CD4-positive, alpha-beta T cell treated with Interleukin-1 beta for 1 hour (primary cell): ENCODE data around the gene SLC45A1.

Source experiments
- DNase-seq, 2 donors: peaks; one replicate each; pipeline ENCODE4 v3.0.0-alpha.2; 2020 to 2022

Gene SLC45A1

DNA sequence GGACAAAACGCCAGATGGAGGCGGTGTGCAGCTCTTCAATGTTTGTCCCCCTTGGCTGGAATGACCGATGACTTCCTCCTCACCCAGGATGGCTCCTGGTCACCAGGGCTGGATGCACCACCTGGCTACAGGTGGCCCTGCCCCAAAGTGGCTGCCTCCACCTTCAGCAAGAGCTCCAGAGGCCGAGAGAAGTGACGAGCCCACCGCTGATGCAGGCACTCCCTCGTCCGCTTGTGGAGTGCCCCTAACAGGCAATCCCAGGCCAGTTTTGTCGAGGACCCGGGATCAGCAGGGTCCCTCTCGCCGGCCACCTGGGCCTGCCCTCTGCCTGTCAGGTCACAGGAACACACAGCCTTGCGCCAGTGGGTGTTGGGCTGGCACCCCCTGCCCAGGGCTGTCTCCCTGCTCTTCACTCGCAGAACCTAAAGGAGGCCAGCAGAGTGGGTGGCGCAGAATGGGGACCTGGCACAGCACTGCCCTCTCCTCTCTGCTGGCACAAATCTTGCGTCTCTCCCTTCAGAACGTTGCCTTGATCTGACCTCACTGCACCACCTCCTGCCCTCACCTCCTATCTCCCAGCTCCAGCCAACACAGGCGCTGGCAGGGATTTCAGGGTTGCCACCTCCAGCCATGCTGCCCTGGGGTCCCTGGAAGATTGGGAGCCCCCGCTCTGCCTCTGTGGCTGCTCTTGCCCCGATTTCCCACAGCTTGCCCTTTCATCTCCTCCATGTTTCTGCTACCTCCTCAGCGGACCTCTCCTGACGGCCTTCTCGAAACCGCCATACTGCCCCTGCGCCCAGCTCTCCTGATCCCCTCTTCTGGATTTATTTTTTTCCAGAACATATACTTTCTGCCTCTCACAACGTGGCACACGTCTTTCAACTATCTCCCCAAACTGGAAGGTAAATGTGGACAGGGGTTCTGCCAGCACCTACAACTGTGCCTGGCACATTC lies 38.6 kb downstream of the SLC45A1 start:
- no peak for DNase-seq

- no peak for DNase-seq
These were observed 39.6 kb downstream of the SLC45A1 start for GRCh38 chr1:8357329-8358101.

- DNase-seq: no peak
These were observed 40.5 kb downstream of the SLC45A1 start for GRCh38 chr1:8358241-8358896.

GRCh38 chr1:8358897-8359616 lies 41.1 kb downstream of the SLC45A1 start:
- DNase-seq: no peak

DNA sequence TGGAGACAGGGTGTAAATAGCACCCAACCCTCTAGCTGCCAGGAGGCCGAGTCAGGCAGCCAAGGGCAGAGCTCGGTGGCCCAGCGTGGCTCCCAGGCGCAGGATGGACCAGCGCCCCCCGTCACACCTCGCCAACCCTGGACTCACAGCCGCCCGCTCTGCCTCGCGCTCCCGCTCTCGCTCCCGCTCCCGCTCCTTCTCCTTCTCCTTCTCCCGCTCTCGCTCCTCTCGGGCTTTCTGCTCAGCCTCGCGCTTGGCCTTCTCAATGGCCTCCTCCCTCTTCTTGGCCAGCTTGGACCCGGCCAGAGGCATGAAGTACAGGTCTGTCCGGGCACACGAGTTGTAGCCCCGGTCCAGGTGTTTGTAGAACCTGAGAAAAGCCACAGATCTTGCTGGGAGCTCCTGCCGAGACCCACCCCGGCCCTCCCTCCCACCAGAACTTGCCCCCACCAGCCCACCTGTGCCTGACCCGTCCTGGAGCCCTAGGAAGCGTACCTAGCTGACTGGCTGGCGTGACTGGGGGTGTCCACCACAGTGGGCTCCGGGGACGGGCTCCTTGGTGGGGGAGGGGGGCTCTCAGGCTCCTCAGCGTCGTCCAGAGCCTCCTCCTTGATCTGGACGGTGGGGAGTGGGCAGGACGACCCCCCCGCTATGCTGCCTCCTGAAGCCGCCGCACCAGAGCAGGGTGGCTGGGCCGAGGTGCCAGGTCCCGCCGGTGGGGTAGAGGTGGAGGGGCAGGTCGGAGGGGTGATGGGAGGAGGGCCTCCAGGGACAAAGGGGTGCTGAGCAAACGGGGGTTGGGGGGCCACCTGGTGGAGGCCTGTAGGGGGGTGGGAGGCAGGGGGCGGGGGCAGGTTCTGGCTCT lies 41.9 kb downstream of the SLC45A1 start:
- DNase-seq: no peak

GRCh38 chr1:8360493-8361197 lies 42.7 kb downstream of the SLC45A1 start:
- no peak for DNase-seq

- no peak for DNase-seq
These were observed 43.4 kb downstream of the SLC45A1 start for GRCh38 chr1:8361198-8361849.

DNA sequence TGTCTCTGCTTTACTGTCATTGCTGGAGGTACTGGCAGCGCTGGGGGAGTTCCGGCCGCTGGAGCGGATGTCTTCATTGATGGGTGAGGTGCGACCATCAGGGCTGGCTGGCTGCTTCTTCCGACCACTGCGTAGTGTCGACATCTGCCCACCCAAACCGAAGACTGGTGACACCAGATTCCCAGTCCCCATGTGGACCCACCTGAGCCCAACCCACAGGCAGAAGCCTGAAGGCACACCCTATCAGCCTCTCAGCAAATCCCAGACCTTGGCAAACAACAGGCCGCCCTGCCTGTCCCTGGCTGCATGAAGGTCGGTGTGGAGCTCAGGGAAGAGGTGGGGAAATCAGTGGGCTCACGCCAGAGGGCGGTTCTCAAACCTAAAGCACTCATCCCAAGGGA lies 44.8 kb downstream of the SLC45A1 start:
- no peak for DNase-seq

- DNase-seq: no peak
These were observed 45.4 kb downstream of the SLC45A1 start for GRCh38 chr1:8363186-8363766.

DNA sequence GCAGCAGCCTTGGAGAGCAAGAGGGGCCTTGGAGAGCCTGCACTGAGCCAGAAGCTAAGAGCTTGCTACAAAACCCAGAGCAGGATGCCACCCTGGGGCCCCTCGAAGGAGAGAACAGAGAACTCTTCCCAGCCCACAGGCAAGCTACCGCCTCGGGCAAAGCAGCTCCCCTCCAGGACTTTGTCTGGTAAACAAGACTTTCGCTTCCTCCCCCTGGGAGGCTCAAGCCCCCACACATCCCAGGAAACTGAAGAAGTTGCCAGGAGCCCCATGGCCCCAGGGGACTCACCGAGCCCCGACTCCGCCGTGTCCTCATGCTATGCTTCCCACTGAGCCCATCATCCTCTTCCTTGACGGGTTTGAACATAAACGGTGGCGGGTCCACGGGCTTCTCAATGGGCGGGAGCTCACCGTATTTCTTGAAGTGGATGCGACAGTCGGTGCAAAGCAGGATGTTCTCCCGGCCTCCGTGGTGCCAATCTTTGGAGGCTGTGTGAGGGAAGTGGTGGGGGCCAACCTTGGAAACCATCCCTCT lies 45.9 kb downstream of the SLC45A1 start:
- DNase-seq: no peak

DNA sequence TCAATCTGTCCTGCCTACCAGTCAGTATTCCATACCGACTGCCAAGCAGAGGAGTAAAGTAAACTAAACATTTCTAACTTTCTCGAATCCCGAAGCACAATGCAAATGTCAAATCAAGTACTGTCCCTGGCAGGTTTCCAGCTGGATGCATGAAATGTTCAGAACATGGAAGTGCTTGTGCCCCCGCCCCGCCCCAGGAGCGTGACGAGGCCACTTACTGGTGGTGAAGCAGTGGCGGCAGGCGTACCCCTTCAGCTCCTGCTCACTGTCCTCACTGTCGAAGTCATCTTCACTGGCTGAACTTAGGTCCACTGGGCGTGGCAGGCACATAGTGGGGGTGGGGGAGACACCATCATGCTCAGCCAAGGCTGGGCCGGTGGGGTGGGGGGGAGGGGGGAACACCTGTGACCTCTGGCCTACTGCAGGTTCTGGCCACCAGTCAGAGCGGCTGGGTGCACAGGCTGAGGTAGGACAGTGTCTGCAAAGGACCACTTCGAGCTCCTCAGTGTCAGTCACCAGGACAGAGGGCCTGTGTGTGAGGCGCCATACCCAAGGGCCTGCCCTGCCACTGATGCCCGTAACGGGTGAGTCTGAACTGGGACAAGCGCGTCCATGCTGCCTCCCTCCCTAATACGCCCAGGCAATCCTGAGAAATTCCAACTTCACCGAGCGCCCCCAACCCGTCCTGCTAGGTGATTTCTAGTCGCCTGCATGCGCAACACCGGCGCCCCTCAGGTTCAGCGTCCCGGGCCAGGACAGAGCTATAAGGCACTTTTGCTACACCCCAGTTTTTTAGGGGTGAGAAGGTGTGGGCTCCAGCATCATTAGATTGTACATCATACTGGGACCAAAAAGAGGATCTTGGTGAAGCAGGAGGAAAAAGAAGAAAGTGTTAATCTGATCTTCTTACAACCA lies 46.9 kb downstream of the SLC45A1 start:
- DNase-seq: no peak

DNA sequence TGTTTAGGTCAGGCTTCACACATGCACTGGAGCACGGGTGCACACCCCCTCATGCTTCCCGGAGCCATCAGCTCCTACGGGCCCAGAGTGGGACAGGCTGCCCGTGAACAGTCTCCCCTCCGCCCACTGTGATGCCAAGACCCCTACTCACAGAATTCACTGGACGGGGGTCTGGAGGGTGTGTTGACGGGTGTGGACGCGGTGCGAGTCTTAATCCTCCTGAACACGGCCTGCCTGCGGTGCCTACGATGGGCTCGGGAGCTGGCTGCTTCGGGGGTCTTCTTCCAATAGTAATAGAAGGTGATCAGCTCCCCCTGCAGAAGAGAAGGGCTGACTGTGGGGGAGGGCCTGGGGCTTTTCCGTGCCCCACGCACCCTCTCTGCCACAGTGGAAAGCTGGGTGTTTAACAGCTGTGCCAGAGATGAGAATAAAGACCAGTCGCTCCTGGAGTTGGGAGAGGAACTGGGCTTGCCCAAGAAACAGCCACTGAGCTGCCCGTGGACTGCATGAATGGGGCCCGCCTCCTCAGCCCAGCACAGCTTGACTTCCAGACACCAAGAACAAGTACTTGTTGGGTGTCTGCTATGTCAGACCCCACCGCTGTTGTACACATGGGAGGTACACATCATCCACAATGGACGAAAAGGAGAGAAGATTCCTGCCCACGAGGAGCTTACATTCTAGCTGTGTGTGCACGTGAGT lies 47.9 kb downstream of the SLC45A1 start:
- no peak for DNase-seq

DNA sequence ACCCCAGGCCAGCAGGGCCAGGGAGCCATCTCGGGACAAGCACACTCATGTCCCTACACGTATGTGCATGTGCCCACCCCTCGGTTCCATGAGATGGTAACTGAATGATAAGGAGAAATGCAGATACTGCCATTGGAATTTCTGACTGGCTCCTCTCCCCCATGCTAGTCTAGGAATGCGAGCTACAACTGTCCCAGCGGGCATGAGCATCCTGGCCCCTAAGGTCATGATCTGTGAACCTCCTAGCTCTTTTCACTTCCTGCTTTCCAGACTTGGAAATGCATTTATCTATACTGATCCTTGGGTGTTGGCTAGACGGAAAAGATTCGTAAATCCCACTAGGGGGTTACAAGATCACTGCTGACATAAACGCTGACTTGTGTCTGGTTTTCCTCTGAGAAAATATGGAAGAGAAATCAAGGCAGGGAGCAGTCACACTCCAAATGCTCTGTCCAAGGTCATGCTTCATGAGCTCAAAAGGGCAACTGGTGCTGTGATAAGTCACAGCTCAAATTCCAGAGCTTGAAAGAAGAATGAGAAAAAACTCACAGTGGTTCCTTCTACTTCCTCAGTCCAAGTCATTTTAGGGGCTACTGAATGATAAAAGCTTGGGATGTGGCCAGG lies 49.8 kb downstream of the SLC45A1 start:
- no peak for DNase-seq

- no peak for DNase-seq
These were observed 51.2 kb downstream of the SLC45A1 start for GRCh38 chr1:8368956-8369639.

DNA sequence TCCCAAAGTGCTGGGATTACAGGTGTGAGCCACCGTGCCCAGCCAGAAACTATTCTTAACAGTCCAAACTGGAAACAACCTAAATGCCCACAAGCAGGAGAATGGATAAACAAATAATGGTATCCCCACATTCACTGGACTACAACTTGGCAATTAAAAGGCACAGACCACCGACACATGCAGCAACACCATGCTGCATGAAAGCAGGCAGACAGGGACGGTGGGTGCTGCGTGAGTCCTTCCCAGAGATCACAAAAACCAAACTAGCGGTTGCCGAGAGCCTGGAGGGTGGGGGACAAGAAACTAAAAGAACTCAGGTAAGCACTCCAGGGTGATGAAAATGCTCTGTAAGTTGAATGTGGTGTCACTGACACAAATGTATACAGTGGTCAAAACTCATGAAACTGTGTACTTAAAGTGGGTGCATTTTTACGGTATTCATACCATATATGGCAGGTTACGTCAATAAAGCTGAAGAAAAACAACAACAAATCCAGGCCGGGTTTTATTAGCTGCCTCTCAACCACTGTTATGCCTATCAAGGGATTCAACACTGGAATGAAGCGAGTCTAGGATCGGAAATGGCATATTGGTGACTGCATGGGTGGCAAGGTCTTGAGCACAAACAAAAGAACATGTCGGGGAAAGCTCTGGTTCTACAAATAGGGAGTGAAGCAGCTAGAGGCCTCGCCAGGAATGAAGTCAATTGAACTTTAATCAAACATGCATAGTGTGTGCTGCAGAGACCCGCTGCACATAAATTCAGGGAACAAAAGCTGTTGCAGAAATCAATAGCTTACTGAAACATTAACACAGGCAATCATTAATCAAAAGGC lies 52.4 kb downstream of the SLC45A1 start:
- no peak for DNase-seq

- no peak for DNase-seq
These were observed 53.0 kb downstream of the SLC45A1 start for GRCh38 chr1:8370905-8371315.
